GM21526 (cell line): ENCODE results near the gene MTA3.
"Not testable (repeated sequence)": the region's sequence is repeated elsewhere in the genome, so short reads cannot be mapped to it uniquely, and the experiment has no call there.

Experiments
- ATAC-seq: cut with Tn5 transposase; IDR thresholded peaks from one replicate; pipeline ENCODE4 v1.9.1; 2021; ENCODE audit warnings: moderate library complexity; ENCODE audit not compliant: unreplicated experiment, low FRiP score

MTA3 gene

DNA sequence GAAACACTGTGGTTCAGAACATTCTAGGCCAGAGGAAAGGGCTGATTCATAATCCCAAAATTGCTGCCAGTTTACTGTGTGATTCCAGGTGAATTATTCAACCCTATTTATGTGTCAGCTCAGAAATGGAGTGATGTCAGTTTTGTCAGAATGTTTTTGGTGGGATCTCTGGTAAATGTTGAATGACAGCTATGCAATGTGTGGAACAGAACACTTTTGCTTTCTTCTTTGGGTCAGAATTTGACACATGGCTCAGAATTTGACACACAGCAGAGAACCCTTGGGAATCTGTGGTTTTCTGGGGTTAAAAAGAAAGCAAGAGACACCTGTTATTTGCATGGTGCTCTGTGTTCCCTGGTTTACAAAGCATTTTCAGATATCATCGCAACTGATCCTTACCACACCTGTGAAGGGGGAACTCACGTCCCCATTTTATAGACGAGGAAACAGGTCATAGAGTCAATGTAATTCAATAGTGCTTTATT, 1.6 kb upstream of the MTA3 start:
- peak; percentile 39 for ATAC-seq

- ATAC-seq: no peak
Measured at GRCh38 chr2:42567364-42567763, 1.1 kb upstream of the MTA3 start.

- peak; percentile 67 for ATAC-seq
Measured at GRCh38 chr2:42567806-42568400, 529 bp upstream of the MTA3 start.

DNA sequence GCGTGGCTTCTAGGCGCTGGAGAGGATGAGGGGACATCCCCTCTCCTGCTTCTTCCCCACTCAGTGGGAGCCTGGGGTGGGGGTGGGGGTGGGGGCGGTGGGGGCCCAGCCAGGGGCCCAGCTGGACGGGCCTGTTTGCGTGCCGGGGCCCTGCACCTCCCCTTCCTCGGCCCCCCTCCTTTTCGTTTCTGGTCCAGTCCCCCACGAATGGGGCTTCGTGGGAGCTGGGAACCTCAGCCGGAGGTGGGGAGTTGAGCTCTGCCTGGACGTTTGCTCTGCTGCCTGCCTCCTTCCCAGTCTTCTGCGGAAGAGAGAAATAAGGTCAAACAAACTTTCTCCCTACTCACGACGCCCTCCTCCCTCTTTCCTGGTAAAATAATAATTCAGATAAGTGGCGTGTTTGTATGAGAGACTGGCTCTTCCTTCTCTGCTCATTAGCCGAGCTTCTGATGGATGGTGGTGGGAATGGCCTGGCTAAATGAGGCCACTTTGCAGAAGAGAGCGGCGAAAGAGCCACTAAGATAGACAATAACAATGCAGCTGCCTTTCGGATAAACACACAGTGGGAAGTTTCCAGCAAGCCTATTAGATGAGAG, 782 bp downstream of the MTA3 start:
- no peak for ATAC-seq

- ATAC-seq: no peak
Measured at GRCh38 chr2:42569883-42570282, 1.5 kb downstream of the MTA3 start.

- ATAC-seq: no peak
Measured at GRCh38 chr2:42572297-42573081, 4.1 kb downstream of the MTA3 start.

DNA sequence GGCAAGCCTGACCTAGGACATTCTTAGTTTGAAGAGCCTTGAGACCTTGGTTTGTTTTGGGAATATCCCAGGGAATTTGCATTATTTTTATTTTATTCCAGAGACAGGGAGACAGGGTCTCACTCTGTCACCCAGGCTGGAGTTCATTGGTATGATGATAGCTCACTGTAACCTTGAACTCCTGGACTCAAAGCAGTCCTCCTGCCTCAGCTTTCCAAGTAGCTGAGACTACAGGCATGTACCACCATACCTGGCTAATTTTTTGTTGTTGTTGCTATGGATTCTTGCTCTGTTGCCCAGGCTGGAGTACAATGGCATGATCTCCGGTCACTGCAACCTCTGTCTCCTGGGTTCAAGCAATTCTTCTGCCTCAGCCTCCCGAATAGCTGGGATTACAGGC, 4.8 kb downstream of the MTA3 start:
- no peak for ATAC-seq

- ATAC-seq: no peak
Measured at GRCh38 chr2:42575458-42576064, 7.1 kb downstream of the MTA3 start.

- no peak for ATAC-seq
Measured at GRCh38 chr2:42578621-42579020, 10.2 kb downstream of the MTA3 start.

- ATAC-seq: no peak
Measured at GRCh38 chr2:42581257-42581656, 12.8 kb downstream of the MTA3 start.

GRCh38 chr2:42584628-42585027, 16.2 kb downstream of the MTA3 start:
- not testable (repeated sequence) for ATAC-seq

GRCh38 chr2:42585779-42586178, 17.3 kb downstream of the MTA3 start:
- ATAC-seq: no peak

DNA sequence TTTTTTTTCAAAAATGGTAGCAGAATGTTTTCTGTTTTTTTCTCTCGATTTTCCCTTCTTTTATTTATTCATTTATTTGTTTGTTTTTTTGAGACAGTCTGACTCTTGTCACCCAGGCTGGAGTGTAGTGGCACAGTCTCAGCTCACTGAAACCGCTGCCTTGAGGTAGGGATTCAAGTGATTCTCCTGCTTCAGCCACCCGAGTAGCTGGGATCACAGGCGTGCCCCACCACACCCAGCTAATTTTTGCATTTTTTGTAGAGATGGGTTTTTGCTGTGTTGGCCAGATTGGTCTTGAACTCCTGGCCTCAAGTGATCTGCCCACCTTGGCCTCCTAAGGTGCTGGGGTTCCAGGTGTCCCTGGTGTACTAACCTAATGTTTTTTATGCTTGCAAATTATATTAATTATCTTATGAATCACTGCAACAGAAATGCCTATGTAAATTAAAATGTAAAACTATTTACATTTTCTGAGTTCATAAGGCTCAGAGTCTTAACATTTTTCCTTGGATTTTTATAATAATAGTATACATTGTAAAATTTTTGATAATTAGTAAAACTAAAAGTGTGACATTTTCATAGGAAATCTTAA, 19.2 kb downstream of the MTA3 start:
- ATAC-seq: no peak

- no peak for ATAC-seq
Measured at GRCh38 chr2:42588121-42588520, 19.7 kb downstream of the MTA3 start.

GRCh38 chr2:42590176-42590575, 21.7 kb downstream of the MTA3 start:
- ATAC-seq: no peak

GRCh38 chr2:42593282-42593681, 24.9 kb downstream of the MTA3 start:
- ATAC-seq: no peak

- no peak for ATAC-seq
Measured at GRCh38 chr2:42598656-42599055, 30.2 kb downstream of the MTA3 start.

GRCh38 chr2:42601076-42601475, 32.6 kb downstream of the MTA3 start:
- ATAC-seq: no peak

- no peak for ATAC-seq
Measured at GRCh38 chr2:42602218-42602875, 33.9 kb downstream of the MTA3 start.

DNA sequence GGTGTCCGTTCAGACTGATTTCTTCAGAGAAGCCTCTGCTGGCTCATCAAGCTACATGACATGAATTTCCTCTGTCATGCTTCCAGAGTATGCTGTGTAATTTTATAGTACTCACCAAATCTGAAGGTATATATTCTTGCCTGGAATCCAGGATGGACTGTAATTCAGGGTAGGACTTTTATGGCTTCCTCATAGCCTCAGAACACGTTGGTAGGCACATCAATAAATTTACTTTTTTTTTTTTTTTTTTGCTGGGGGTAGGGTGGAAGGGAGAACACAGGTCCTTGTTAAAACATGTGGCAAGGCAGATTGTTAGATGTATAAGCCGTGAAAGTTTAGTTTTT, 34.4 kb downstream of the MTA3 start:
- no peak for ATAC-seq
